ENCODE measurements around the gene MRPL28.
"Not testable (repeated sequence)": the region's sequence is repeated elsewhere in the genome, so short reads cannot be mapped to it uniquely, and the experiment has no call there.

Gene MRPL28

GRCh38 chr16:370443-370842, at the start of gene MRPL28:
Gene MRPL28 (minus strand): TSS chr16:370538. CDS start chr16:370218, 320 bp downstream.
- peak; percentile 84 for DNase-seq (ENCODE audit: low read depth)

DNA sequence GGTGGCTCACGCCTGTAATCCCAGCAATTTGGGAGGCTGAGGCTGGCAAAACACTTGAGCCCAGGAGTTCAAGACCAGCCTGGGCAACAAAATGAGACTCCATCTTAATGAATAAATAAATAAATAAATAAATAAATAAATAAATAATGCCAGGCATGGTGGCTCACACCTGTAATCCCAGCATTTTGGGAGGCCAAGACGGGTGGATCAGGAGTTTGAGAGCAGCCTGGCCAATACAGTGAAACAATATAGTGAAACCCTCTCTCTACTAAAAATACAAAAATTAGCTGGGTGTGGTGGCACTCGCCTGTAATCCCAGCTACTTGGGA, 44.8 kb upstream of the MRPL28 start:
- not testable (repeated sequence) for DNase-seq (ENCODE audit: low read depth)

GRCh38 chr16:414395-415169, 44.2 kb upstream of the MRPL28 start:
- DNase-seq (ENCODE audit: low read depth) = no peak

GRCh38 chr16:411576-412265, 41.4 kb upstream of the MRPL28 start:
- DNase-seq (ENCODE audit: low read depth) = no peak

DNA sequence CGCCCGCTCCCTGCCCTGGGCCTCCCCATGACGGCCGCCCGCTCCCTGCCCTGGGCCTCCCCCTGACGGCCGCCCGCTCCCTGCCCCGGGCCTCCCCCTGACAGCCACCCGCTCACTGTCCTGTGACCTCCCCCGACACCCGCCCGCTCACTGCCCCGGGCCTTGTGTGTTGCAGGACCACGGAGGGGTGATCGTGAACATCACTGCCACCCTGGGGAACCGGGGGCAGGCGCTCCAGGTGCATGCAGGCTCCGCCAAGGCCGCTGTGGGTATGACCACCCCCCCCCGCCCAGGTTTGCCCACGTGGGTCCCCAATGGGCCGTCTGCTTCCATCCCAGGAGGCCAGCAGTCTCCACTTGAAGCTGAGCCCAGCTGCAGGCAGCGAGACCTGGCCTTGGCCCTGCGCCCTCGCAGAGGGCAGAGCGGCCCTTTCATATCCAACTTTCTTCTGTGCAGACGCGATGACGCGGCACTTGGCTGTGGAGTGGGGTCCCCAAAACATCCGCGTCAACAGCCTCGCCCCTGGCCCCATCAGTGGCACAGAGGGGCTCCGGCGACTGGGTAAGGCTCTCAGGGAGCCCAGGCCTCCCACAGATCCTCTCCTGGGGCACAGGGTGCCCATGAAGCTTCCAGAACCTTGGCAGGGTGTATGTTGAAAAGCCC, 40.3 kb upstream of the MRPL28 start:
- DNase-seq (ENCODE audit: low read depth) = no peak

DNA sequence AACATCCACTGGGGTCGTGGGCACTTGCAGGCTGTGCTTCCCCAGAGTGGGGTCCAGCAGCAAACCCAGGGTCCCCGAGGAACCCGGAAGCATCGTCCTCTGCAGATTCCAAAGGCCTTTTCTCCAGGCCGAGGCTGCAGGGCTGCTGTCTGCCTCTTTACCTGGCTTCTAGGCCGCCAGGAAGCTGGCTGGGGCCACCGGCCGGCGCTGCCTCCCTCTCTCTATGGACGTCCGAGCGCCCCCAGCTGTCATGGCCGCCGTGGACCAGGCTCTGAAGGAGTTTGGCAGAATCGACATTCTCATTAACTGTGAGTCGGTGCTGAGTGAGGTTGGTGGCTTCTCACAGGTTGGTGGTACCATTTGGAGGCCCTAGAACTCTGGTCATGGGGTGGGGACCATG, 36.9 kb upstream of the MRPL28 start:
- DNase-seq (ENCODE audit: low read depth) = no peak

DNA sequence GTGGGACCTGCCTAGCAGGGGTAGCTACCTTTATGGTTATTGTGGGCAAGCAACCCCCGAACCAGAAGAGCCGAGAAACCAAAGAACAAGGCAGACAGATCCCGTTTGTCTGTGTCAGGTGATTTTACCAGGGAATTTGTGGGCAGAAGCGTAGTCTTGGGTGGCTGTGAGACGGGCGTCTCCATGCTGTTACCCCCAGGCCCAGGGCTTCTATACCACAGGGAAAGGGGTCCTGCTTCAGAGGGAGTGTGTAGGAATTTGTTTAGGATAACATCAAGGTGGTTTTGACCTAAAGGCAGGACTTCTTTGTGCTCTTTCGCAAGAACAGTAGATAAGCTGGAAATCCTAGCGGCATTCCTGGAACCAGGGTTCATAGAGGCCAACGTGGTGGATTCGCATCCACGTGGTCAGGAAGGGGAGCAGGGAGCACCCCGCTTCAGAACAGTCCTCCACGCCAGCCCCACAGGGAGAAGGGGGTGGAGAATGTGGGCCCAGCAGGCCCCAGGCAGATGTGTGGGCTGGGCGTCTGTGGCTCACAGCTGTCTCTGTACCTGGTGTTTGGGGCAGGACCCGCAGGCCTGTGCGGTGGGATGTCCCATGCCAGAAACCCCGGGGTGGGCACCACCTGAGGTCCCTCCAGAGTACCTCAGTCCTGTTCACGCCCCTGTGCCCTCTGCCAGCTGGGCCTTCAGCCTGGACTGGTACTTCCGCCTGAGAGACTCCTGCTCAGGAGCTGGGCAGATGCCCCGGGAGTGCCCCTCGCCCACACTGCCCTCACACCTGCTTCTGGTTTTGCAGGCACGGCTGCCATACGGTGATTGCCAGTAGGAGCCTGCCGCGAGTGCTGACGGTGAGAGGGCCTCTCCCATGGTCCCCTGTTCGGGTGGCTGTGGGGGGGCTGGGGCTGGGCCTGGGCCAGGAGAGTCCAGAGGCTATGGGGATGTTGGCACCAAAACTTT, 35.5 kb upstream of the MRPL28 start:
- DNase-seq (ENCODE audit: low read depth) = no peak

- DNase-seq (ENCODE audit: low read depth) = no peak
Measured at GRCh38 chr16:404971-405486, 34.7 kb upstream of the MRPL28 start.

GRCh38 chr16:401468-402348, 31.4 kb upstream of the MRPL28 start, which contains the start of gene DECR2:
Gene DECR2 (plus strand): TSS chr16:401885. CDS start chr16:401964, 79 bp downstream.
- no peak for DNase-seq (ENCODE audit: low read depth)

- no peak for DNase-seq (ENCODE audit: low read depth)
Measured at GRCh38 chr16:400061-400591, 29.8 kb upstream of the MRPL28 start.

DNA sequence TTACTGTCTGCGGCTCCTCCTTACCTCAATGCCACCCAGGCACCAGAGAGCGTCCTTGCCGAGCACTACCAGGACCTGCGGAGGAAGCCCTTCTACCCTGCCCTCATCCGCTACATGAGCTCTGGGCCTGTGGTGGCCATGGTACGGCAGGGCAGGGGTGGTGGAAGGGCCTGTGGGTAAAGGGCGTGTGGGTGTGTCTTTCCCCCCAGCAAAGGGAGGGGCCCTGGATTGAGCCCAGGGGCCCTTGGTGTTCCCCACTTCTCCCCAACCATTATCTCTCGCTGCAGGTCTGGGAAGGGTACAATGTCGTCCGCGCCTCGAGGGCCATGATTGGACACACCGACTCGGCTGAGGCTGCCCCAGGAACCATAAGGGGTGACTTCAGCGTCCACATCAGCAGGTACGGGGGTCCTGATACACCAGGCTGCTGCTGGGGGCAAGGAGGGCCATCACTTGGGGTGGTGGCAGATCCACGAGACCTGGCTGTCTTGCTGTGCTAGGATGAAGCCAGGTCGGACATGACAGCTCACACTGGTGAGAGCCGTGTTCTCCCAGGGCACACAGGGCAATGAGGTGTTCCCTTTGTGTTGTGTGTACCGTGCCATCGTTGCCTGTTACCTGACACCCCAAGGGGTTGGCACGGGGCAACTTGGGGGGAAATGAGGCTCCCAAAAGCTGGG, 29.1 kb upstream of the MRPL28 start:
- no peak for DNase-seq (ENCODE audit: low read depth)

DNA sequence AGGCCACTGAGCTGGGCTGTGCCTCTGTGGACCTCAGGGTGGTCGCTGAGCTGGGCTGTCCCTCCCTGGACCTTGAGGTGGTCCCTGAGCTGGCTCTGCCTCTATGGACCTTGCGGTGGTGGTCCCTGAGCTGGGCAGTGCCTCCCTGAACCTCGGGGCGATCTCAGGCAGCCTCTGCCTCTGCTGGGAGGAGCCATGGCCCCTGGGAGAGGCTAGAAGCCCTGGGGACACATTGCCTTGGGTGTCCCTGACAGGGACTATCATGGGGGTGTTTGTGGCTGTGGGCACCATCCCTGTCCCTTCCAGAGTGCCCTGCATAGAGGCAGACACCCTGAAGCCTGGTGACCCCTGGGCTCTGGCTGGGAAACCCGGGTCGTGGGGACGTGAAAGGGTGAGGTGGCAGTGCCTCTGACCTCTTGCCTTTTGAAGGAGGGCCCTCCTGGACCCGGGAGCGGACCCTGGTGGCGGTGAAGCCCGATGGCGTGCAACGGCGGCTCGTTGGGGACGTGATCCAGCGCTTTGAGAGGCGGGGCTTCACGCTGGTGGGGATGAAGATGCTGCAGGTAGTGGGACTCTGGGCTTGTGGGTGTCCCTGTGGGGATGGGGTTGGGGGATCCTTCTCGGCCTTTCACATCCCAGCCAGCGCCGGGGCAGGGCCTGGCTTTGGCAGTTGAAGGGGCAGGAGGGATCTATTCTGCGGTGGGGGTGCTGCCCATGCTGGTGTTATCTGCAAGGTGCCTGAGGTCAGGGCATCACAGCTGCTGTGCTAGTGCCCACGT, 28.4 kb upstream of the MRPL28 start:
- no peak for DNase-seq (ENCODE audit: low read depth)

DNA sequence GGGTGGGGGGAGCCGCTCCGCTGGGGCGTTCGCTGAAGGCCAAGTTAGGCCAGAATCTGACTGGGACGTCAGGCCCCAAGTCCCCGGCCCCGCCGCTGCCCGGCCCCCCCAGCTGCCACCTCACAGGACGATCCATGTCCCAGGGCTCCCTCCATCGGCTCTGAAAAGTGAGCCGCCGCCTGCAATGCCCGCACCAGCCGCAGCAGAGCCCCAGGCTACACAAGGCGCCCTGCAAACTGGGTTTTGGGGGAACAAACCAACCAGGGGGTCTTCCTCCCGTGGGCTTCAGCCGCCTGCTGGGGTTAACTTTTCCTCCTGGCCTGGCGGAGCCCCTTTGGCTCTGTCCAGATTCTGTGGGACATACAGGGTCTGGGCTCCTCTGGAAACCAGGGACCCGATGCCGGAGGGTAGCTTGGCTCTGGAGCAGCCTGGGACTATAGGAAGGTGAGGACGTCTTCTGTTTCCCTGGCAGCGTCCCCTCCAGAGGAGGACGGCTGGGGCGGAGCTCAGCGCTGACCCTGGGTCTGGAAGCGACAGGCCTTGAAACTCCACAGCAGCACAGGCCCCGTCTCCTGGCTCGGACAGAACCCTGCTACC, 27.5 kb upstream of the MRPL28 start:
- DNase-seq (ENCODE audit: low read depth) = no peak

DNA sequence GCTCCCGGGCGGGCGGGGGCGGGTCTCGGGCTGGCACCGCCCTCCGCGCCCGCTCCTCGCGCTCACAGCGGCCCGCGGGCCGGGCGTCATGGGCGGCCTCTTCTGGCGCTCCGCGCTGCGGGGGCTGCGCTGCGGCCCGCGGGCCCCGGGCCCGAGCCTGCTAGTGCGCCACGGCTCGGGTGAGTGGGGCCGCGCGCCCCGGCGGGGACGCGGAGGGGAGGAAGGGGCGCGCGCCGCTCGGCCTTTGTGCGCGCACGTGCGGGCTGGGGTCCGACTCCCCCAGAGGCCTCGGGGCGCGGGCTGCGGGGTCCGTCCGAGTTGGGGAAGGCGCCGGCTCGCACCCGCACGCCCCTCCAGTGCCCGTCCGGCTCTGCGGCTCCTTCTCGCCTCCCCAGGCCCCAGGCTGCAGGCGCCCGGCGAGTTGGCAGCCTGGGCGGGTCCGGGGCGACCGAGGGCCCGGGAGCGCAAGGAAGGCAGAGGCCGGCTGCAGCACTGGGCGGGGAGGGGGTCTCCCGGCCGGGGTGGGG, 26.9 kb upstream of the MRPL28 start, which contains the start of gene NME4:
TSS of gene NME4 (plus strand) at position 65 of the 527 bp plus-strand sequence. CDS start at position 89, 24 bp downstream.
- no peak for DNase-seq (ENCODE audit: low read depth)

GRCh38 chr16:396605-397004, 26.3 kb upstream of the MRPL28 start:
- DNase-seq (ENCODE audit: low read depth) = no peak

GRCh38 chr16:396199-396598, 25.9 kb upstream of the MRPL28 start:
- DNase-seq (ENCODE audit: low read depth) = no peak

DNA sequence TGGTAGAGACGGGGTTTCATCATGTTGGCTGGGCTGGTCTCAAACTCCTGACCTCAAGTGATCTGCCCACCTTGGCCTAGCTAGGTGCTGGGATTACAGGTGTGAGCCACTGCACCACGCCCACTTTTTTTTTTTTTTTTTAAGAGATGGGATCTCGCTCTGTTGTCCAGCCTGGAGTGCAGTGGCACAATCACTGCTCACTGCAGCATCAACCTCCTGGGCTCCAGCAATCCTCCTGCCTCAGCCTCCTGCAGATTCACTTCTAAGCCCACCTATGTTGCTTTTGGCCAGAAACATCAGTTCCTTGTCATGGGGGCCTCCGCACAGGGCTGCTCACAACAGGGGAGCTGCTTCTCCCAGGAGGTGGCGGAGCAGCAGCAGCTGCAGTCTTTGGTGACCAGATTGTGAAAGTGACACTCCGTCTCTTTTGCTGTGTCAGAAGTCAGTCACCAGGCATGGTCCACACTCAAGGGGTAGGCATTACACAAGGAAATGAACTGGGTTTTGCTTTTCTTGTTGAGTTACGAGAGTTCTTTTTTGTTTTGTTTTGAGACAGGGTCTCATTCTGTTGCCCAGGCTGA, 22.2 kb upstream of the MRPL28 start:
- DNase-seq (ENCODE audit: low read depth) = no peak

DNA sequence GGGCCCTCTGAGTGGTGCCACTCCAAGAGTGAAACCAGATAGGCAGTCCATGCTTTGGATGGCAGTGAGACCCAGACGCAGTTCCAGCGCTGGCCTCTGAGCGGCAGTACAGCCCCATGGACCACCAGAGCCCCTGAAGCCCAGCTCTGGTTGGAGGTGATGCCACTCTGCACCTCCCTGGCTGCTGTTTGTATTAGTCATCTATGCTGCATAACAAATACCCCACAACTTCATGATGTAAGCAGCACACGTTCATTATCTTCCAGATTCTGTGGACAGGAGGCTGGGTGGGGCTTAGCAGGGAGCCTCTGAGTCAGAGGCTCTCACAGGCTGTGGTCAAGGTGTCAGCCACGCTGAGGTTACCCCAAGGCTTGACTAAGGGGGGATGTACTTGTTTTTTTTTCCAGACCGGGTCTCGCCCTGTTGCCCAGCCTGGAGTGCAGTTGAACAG, 21.6 kb upstream of the MRPL28 start:
- DNase-seq (ENCODE audit: low read depth) = peak; percentile 17
